H1 (cell line): ENCODE results near the gene PDZRN3. TPM values are rescaled to one million over a fixed set of nuclear protein-coding genes. Genes with fewer than 3 reads are reported as not detected.

Experiments used
- CTCF ChIA-PET: fragments of 300-600 bp; sonication (Branson Sonifier 250); formaldehyde crosslinking; loops from one replicate; lab custom pipeline; 2021; ENCODE audit not compliant: partially characterized antibody; lab: Charles Lee
- POLR2A ChIA-PET: fragments of 300-600 bp; sonication (Branson Sonifier 250); formaldehyde crosslinking; loops from one replicate; lab custom pipeline; 2021; ENCODE audit warnings: inconsistent platforms; ENCODE audit not compliant: partially characterized antibody; lab: Charles Lee
- DNase-seq, 2 experiments: peaks; one replicate each; pipeline versions ENCODE4 v3.0.0 to v3.0.0-alpha.2; 2010 to 2022; ENCODE audit warnings: low spot score in 2 of 2, low read depth in 1 of 2, mixed read lengths in 1 of 2
- FAIRE-seq: peaks from 2 replicates; lab custom pipeline; 2011; peaks lifted over from hg19 to GRCh38; lab: Jason Lieb, UNC
- H2AFZ ChIP-seq: 2 replicates; pipeline ENCODE4 v1.8.1; 2012; ENCODE audit warnings: low read length, inconsistent platforms
- H2AK5ac ChIP-seq: 2 replicates; pipeline ENCODE4 v1.6.1; 2013; ENCODE audit warnings: low read depth, low read length
- H2BK120ac ChIP-seq: replicated peaks from 2 replicates; pipeline ENCODE3; 2013; ENCODE audit warnings: low read depth, low read length, inconsistent platforms
- H2BK12ac ChIP-seq: 2 replicates; pipeline ENCODE4 v1.6.1; 2013; ENCODE audit warnings: low read depth, low read length
- H2BK15ac ChIP-seq: 2 replicates; pipeline ENCODE4 v1.6.1; 2013; ENCODE audit warnings: low read length
- H2BK20ac ChIP-seq: 2 replicates; pipeline ENCODE4 v1.6.1; 2013; ENCODE audit warnings: low read length
- H2BK5ac ChIP-seq: 2 replicates; pipeline ENCODE4 v1.6.1; 2013; ENCODE audit warnings: low read depth, low read length
- H3K14ac ChIP-seq: 2 replicates; pipeline ENCODE4 v1.6.1; 2013; ENCODE audit warnings: inconsistent platforms; ENCODE audit not compliant: insufficient read length
- H3K18ac ChIP-seq: 2 replicates; pipeline ENCODE4 v1.6.1; 2013; ENCODE audit warnings: low read length; ENCODE audit errors: extremely low read depth
- H3K23ac ChIP-seq: 2 replicates; pipeline ENCODE4 v1.6.1; 2013; ENCODE audit warnings: inconsistent platforms; ENCODE audit not compliant: insufficient read length
- H3K23me2 ChIP-seq: 2 replicates; pipeline ENCODE4 v1.6.1; 2013; ENCODE audit warnings: low read depth, low read length
- H3K27ac ChIP-seq: 2 replicates; pipeline ENCODE4 v1.6.1; 2011; ENCODE audit warnings: low read depth, low read length, inconsistent platforms
- H3K27me3 ChIP-seq, 4 experiments: replicated peaks in 1 of 4; 1 replicate in 1 of 4; 2 replicates in 3 of 4; pipeline versions ENCODE4 v1.6.1 to v1.8.1; 2011 to 2013; ENCODE audit warnings: low read length in 3 of 4, mild to moderate bottlenecking in 3 of 4, inconsistent platforms in 2 of 4, mixed read lengths in 2 of 4, moderate library complexity in 1 of 4; ENCODE audit not compliant: control insufficient read depth in 3 of 4, insufficient read depth in 3 of 4; ENCODE audit errors: extremely low read depth in 1 of 4
- H3K36me3 ChIP-seq, 4 experiments: 2 replicates each; pipeline versions ENCODE4 v1.6.1 to v1.8.1; 2011 to 2013; ENCODE audit warnings: mild to moderate bottlenecking in 4 of 4, low read length in 3 of 4, moderate library complexity in 2 of 4, control low read depth in 1 of 4, inconsistent platforms in 1 of 4; ENCODE audit not compliant: insufficient read depth in 4 of 4, control insufficient read depth in 2 of 4
- H3K4ac ChIP-seq: replicated peaks from 2 replicates; pipeline ENCODE3; 2013; ENCODE audit warnings: low read length, low read depth, mixed read lengths, inconsistent platforms; ENCODE audit not compliant: insufficient read length
- H3K4me1 ChIP-seq, 4 experiments: replicated peaks in 1 of 4; 1 replicate in 1 of 4; 2 replicates in 3 of 4; pipeline versions ENCODE4 v1.6.1 to v1.8.1; 2011 to 2013; ENCODE audit warnings: low read length in 3 of 4, inconsistent platforms in 2 of 4, mixed read lengths in 1 of 4; ENCODE audit not compliant: insufficient read depth in 4 of 4, control insufficient read depth in 3 of 4
- H3K4me2 ChIP-seq, 2 experiments: 2 replicates each; pipeline versions ENCODE4 v1.6.1 to v1.8.1; 2011 to 2013; ENCODE audit warnings: low read depth in 2 of 2, low read length in 2 of 2, control low read depth in 1 of 2, inconsistent platforms in 1 of 2, mild to moderate bottlenecking in 1 of 2; ENCODE audit not compliant: insufficient read depth in 1 of 2
- H3K4me3 ChIP-seq, 4 experiments: fragments of 200-600, 300-600 bp in 1 of 4; sonication (generic), shearing (Covaris generic), sonication (Bioruptor Twin) in 1 of 4; 2 replicates each; pipeline versions ENCODE4 v1.5.1 to v1.8.1; 2011 to 2016; ENCODE audit warnings: low read length in 4 of 4, low read depth in 3 of 4, control low read depth in 2 of 4, inconsistent platforms in 2 of 4, mild to moderate bottlenecking in 2 of 4, mixed read lengths in 1 of 4, moderate library complexity in 1 of 4; ENCODE audit not compliant: insufficient read depth in 2 of 4; ENCODE audit errors: extremely low read depth in 1 of 4
- H3K56ac ChIP-seq: replicated peaks from 2 replicates; pipeline ENCODE3; 2013; ENCODE audit warnings: low read depth, mild to moderate bottlenecking, mixed read lengths, low read length, inconsistent platforms; ENCODE audit not compliant: insufficient read length
- H3K79me1 ChIP-seq: 2 replicates; pipeline ENCODE4 v1.6.1; 2013; ENCODE audit warnings: low read depth, low read length, control low read depth
- H3K79me2 ChIP-seq, 2 experiments: 2 replicates each; pipeline versions ENCODE4 v1.6.1 to v1.8.1; 2012 to 2013; ENCODE audit warnings: low read length in 2 of 2, mild to moderate bottlenecking in 2 of 2, inconsistent platforms in 1 of 2; ENCODE audit not compliant: insufficient read depth in 2 of 2, control insufficient read depth in 1 of 2
- H3K9ac ChIP-seq, 4 experiments: replicated peaks in 1 of 4; 1 replicate in 1 of 4; 2 replicates in 3 of 4; pipeline versions ENCODE4 v1.6.1 to v1.8.1; 2011 to 2013; ENCODE audit warnings: low read depth in 3 of 4, low read length in 3 of 4, control low read depth in 2 of 4, mild to moderate bottlenecking in 2 of 4, moderate library complexity in 2 of 4, inconsistent platforms in 1 of 4; ENCODE audit errors: extremely low read depth in 1 of 4
- H3K9me3 ChIP-seq, 2 experiments: 2 replicates each; pipeline versions ENCODE4 v1.6.1 to v1.8.1; 2012 to 2013; ENCODE audit warnings: mild to moderate bottlenecking in 2 of 2, moderate library complexity in 2 of 2, control low read depth in 1 of 2, inconsistent platforms in 1 of 2, low read depth in 1 of 2, low read length in 1 of 2, mixed read lengths in 1 of 2; ENCODE audit not compliant: insufficient read depth in 2 of 2
- H4K20me1 ChIP-seq, 2 experiments: replicated peaks in 1 of 2; 2 replicates each; pipeline versions ENCODE3 to v1.8.1; 2011 to 2013; ENCODE audit warnings: inconsistent platforms in 2 of 2, low read length in 2 of 2, mild to moderate bottlenecking in 1 of 2; ENCODE audit not compliant: insufficient read depth in 2 of 2, control insufficient read depth in 1 of 2
- H4K5ac ChIP-seq: 2 replicates; pipeline ENCODE4 v1.6.1; 2013; ENCODE audit warnings: low read length, low read depth, mixed read lengths, inconsistent platforms; ENCODE audit not compliant: insufficient read length
- H4K8ac ChIP-seq: 2 replicates; pipeline ENCODE4 v1.8.0; 2013; ENCODE audit warnings: mild to moderate bottlenecking, moderate library complexity, low read length, inconsistent platforms; ENCODE audit not compliant: insufficient read depth; ENCODE audit errors: extremely low read depth
- H4K91ac ChIP-seq: replicated peaks from 2 replicates; pipeline ENCODE3; 2013; ENCODE audit warnings: low read length, mixed read lengths, inconsistent platforms; ENCODE audit not compliant: insufficient read length
- BACH1 ChIP-seq: IDR thresholded peaks from 2 replicates; pipeline ENCODE4 v1.6.1; 2012; ENCODE audit warnings: low read length, improper control_type of control experiment
- BRCA1 ChIP-seq: IDR thresholded peaks from 2 replicates; pipeline ENCODE4 v1.6.1; 2012; ENCODE audit warnings: low read depth, low read length, improper control_type of control experiment
- CREB1 ChIP-seq: IDR thresholded peaks from 2 replicates; pipeline ENCODE4 v1.6.1; 2012; ENCODE audit warnings: inconsistent platforms
- E2F6 ChIP-seq: IDR thresholded peaks from 2 replicates; pipeline ENCODE4 v1.6.1; 2012; ENCODE audit warnings: inconsistent platforms
- EP300 ChIP-seq, 2 experiments: IDR thresholded peaks; 1 replicate in 1 of 2; 2 replicates in 1 of 2; pipeline ENCODE4 v1.6.1; 2011 to 2012; ENCODE audit warnings: low read depth in 2 of 2, low read length in 2 of 2, mild to moderate bottlenecking in 2 of 2, borderline replicate concordance in 1 of 2, inconsistent platforms in 1 of 2, moderate library complexity in 1 of 2
- FOSL1 ChIP-seq: IDR thresholded peaks from 2 replicates; pipeline ENCODE4 v1.6.1; 2011; ENCODE audit warnings: mild to moderate bottlenecking, low read depth, low read length, moderate library complexity; ENCODE audit not compliant: insufficient read depth
- GTF2F1 ChIP-seq: IDR thresholded peaks from 2 replicates; pipeline ENCODE4 v1.6.1; 2012; ENCODE audit warnings: low read depth, low read length, improper control_type of control experiment, borderline replicate concordance
- HDAC2 ChIP-seq, 2 experiments: fragments of 300-600 bp in 1 of 2; sonication (generic) in 1 of 2; IDR thresholded peaks; 2 replicates each; pipeline ENCODE4 v1.6.1; 2011 to 2012; ENCODE audit warnings: low read depth in 2 of 2, low read length in 2 of 2, mild to moderate bottlenecking in 2 of 2, moderate library complexity in 2 of 2, borderline replicate concordance in 1 of 2, inconsistent platforms in 1 of 2
- KDM4A ChIP-seq: IDR thresholded peaks from one replicate; pipeline ENCODE4 v1.7.1; 2012; ENCODE audit warnings: low read depth, mild to moderate bottlenecking, moderate library complexity, low read length, inconsistent platforms; ENCODE audit not compliant: severe bottlenecking
- MAX ChIP-seq: IDR thresholded peaks from 2 replicates; pipeline ENCODE4 v1.6.1; 2012; ENCODE audit warnings: inconsistent platforms
- RBBP5 ChIP-seq: IDR thresholded peaks from 2 replicates; pipeline ENCODE4 v1.7.1; 2012; ENCODE audit warnings: low read depth, mild to moderate bottlenecking, inconsistent platforms, low read length, moderate library complexity, borderline replicate concordance
- SP4 ChIP-seq: IDR thresholded peaks from 2 replicates; pipeline ENCODE4 v1.6.1; 2012; ENCODE audit warnings: low read length, inconsistent platforms
- TAF7 ChIP-seq: optimal IDR thresholded peaks from 2 replicates; pipeline ENCODE3; 2011; ENCODE audit warnings: low read depth, mild to moderate bottlenecking, inconsistent platforms, low read length, moderate library complexity, borderline replicate concordance
- WGBS, 2 experiments: shearing (Covaris generic) in 1 of 2; methylation state at CpG; one replicate each; pipeline versions ENCODE4 v1.1.6 to v1.1.7; 2013 to 2015; ENCODE audit warnings: low lambda C conversion rate in 2 of 2, mixed read lengths in 2 of 2, inconsistent platforms in 1 of 2, low coverage in 1 of 2, missing lambda C conversion rate in 1 of 2; ENCODE audit not compliant: insufficient replicate concordance in 2 of 2, insufficient coverage in 1 of 2, insufficient read length in 1 of 2; ENCODE audit errors: extremely low coverage in 1 of 2, missing lambda C conversion rate in 1 of 2; 5-methylcytosine and 5-hydroxymethylcytosine counted together
- polyA plus RNA-seq, 7 experiments: library from polyadenylated mRNA; depleted of rRNA in 3 of 7; stranded (reverse) in 5 of 7; unstranded in 2 of 7; fragments of >200 nt in 5 of 7; fragments of 200-250 nt in 2 of 7; gene quantifications; 1 replicate in 5 of 7; 2 replicates in 1 of 7; 4 replicates in 1 of 7; pipeline versions ENCODE4 v1.2.1 to v1.2.3, GENCODE V29; 2011 to 2013; ENCODE audit warnings: missing spikeins in 2 of 7, mixed read lengths in 2 of 7
- total RNA-seq: library from RNA; stranded (reverse); fragmentation: NEBNext Ultra II Directional; extraction: Animal tissue kit (Norgen Biotek cat#: 25700); gene quantifications from 2 replicates; pipeline ENCODE4 v1.2.1, GENCODE V29; 2021

The PDZRN3 gene
- total and polyA plus RNA-seq, 2 of the 8 experiments (the other 6 are each of a cell fraction or from before 2014, with no cell fraction given): 4.2 to 20.5 TPM

DNA sequence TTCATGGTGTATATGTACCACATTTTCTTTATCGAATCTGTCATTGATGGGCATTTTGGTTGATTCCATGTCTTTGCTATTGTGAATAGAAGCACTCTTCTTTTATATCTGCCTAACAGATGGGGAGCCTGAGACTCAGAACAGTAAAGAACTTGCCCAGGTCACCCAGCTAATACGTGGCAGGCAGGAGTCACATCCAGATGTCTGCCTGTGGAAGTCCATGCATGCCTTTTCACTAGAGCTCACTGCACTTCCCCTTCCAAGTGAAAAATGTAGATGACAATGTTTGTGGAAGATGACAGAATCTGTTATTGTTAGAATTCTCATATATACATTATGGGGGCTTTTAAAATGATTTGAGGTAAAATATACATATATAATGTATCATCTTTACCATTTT, 165.0 kb downstream of the PDZRN3 start:
- ChIA-PET CTCF (interaction anchor here (0.9 kb wide), 1 partner anchor 9 kb away, joined by 3 read pairs; no protein-coding TSS in a partner anchor), POLR2A (no interaction called here)
- no peaks in the 10 kb centered on the region for H3K9me3 ChIP-seq
- no peak overlapping the region for H2BK5ac ChIP-seq
- H4K91ac ChIP-seq: no peak overlapping the region
- H3K4me2 ChIP-seq: no peak overlapping the region
- no peak for DNase-seq
- no peak overlapping the region for H2BK120ac ChIP-seq
- H3K14ac ChIP-seq: no peak overlapping the region
- no peak overlapping the region for H3K27ac ChIP-seq
- no peaks in the 10 kb centered on the region; the same call in 1 of the 2 replicates for H3K23me2 ChIP-seq
- no peak overlapping the region for H4K8ac ChIP-seq
- 97% methylated on average over 2 of the region's 2 CpGs; no CpG with 5 or more reads in 1 of the 2 experiments for WGBS, 2 experiments
- FAIRE-seq: no peak
- no peak overlapping the region for H2BK15ac ChIP-seq
- H3K27me3 ChIP-seq: peaks cover 0 to 1% (median 0%) of the 10 kb centered on the region in 4 experiments; a peak in 1 of 7 replicates
- no peak overlapping the region for H2BK12ac ChIP-seq
- no peak overlapping the region for H3K4me3 ChIP-seq
- H3K18ac ChIP-seq: no peak overlapping the region
- no peak overlapping the region for H3K23ac ChIP-seq
- no peaks in the 10 kb centered on the region for H4K20me1 ChIP-seq
- H3K79me1 ChIP-seq: no peaks in the 10 kb centered on the region
- no peak overlapping the region for H3K56ac ChIP-seq
- no peak overlapping the region for H2AFZ ChIP-seq
- no peak overlapping the region for H3K4ac ChIP-seq
- no peak overlapping the region for H4K5ac ChIP-seq
- H3K9ac ChIP-seq: no peak overlapping the region
- no peaks in the 10 kb centered on the region for H3K79me2 ChIP-seq
- H2BK20ac ChIP-seq: no peak overlapping the region
- no peaks in the 10 kb centered on the region for H3K36me3 ChIP-seq
- no peak overlapping the region for H2AK5ac ChIP-seq
- no peaks in the 10 kb centered on the region for H3K4me1 ChIP-seq
- TF ChIP-seq GTF2F1 (no peak), CREB1 (no peak), MAX (no peak), BACH1 (no peak), HDAC2 (IDR thresholded peaks at IDR 0.05; ENCODE audit: borderline replicate concordance in 1 of 2, low read depth in 2 of 2, low read length in 2 of 2) (no peak), FOSL1 (no peak), BRCA1 (no peak), TAF7 (no peak), KDM4A (no peak), EP300 (IDR thresholded peaks at IDR 0.05; ENCODE audit: borderline replicate concordance in 1 of 2, low read depth in 2 of 2, low read length in 2 of 2) (no peak), RBBP5 (no peak), SP4 (no peak), E2F6 (no peak)
